CD4-positive, alpha-beta T cell treated with Interleukin-12 subunit alpha and Interleukin-12 subunit beta, for 1 hour (primary cell): ENCODE results near the gene PXDC1.
"Not testable (repeated sequence)": the region's sequence is repeated elsewhere in the genome, so short reads cannot be mapped to it uniquely, and the experiment has no call there.

Experiments used
- DNase-seq: peaks from one replicate; pipeline ENCODE4 v3.0.0-alpha.2; 2020

Gene PXDC1

GRCh38 chr6:3762359-3762758, 10.8 kb upstream of the PXDC1 start:
- no peak for DNase-seq

- DNase-seq = no peak
Measured at GRCh38 chr6:3761989-3762270, 10.4 kb upstream of the PXDC1 start.

GRCh38 chr6:3759646-3760232, 8.2 kb upstream of the PXDC1 start:
- DNase-seq = no peak

- no peak for DNase-seq
Measured at GRCh38 chr6:3758842-3759144, 7.3 kb upstream of the PXDC1 start.

GRCh38 chr6:3757998-3758841, 6.7 kb upstream of the PXDC1 start:
- DNase-seq = not testable (repeated sequence)

- DNase-seq = no peak
Measured at GRCh38 chr6:3757241-3757641, 5.7 kb upstream of the PXDC1 start.

GRCh38 chr6:3756546-3756945, 5.0 kb upstream of the PXDC1 start:
- DNase-seq = no peak

GRCh38 chr6:3755637-3756545, 4.4 kb upstream of the PXDC1 start:
- DNase-seq = no peak

- no peak for DNase-seq
Measured at GRCh38 chr6:3754776-3755175, 3.3 kb upstream of the PXDC1 start.

- not testable (repeated sequence) for DNase-seq
Measured at GRCh38 chr6:3754032-3754725, 2.7 kb upstream of the PXDC1 start.

- DNase-seq = no peak
Measured at GRCh38 chr6:3753228-3753835, 1.8 kb upstream of the PXDC1 start.

- no peak for DNase-seq
Measured at GRCh38 chr6:3752531-3753227, 1.2 kb upstream of the PXDC1 start.

- DNase-seq = peak; percentile 65
Measured at GRCh38 chr6:3751730-3752530, 417 bp upstream of the PXDC1 start.

- DNase-seq = peak; percentile 17
Measured at GRCh38 chr6:3750317-3751076, 1.0 kb downstream of the PXDC1 start.

GRCh38 chr6:3749977-3750316, 1.6 kb downstream of the PXDC1 start:
- no peak for DNase-seq

- no peak for DNase-seq
Measured at GRCh38 chr6:3749067-3749841, 2.3 kb downstream of the PXDC1 start.

- peak; percentile 37 for DNase-seq
Measured at GRCh38 chr6:3748208-3749066, 3.1 kb downstream of the PXDC1 start.

- no peak for DNase-seq
Measured at GRCh38 chr6:3747100-3747737, 4.3 kb downstream of the PXDC1 start.
